H1 (cell line): ENCODE data around the gene PDE9A.

ENCODE experiments used
- CHD1 ChIP-seq: IDR thresholded peaks from 2 replicates; pipeline ENCODE4 v1.6.1; 2012; ENCODE audit warnings: low read depth, low read length, improper control_type of control experiment
- CTCF ChIP-seq, 3 experiments: IDR thresholded peaks; 1 replicate in 2 of 3; 2 replicates in 1 of 3; pipeline versions ENCODE4 v1.5.1 to v1.6.1; 2011; ENCODE audit warnings: low read length in 3 of 3, mild to moderate bottlenecking in 3 of 3, inconsistent platforms in 2 of 3, low read depth in 1 of 3, moderate library complexity in 1 of 3; ENCODE audit not compliant: insufficient read depth in 1 of 3; ENCODE audit errors: control extremely low read depth in 1 of 3
- EP300 ChIP-seq, 2 experiments: IDR thresholded peaks; 1 replicate in 1 of 2; 2 replicates in 1 of 2; pipeline ENCODE4 v1.6.1; 2011 to 2012; ENCODE audit warnings: low read depth in 2 of 2, low read length in 2 of 2, mild to moderate bottlenecking in 2 of 2, borderline replicate concordance in 1 of 2, inconsistent platforms in 1 of 2, moderate library complexity in 1 of 2
- GABPA ChIP-seq: IDR thresholded peaks from 2 replicates; pipeline ENCODE4 v1.6.1; 2011; ENCODE audit warnings: mild to moderate bottlenecking, low read length, moderate library complexity, borderline replicate concordance; ENCODE audit not compliant: insufficient read depth
- POLR2A ChIP-seq, 2 experiments: IDR thresholded peaks; 1 replicate in 1 of 2; 2 replicates in 1 of 2; pipeline ENCODE4 v1.6.1; 2011; ENCODE audit warnings: low read depth in 2 of 2, low read length in 2 of 2, mild to moderate bottlenecking in 2 of 2; ENCODE audit errors: control extremely low read depth in 1 of 2
- POLR2AphosphoS5 ChIP-seq: IDR thresholded peaks from 2 replicates; pipeline ENCODE4 v1.6.1; 2011; ENCODE audit warnings: low read depth, low read length
- SAP30 ChIP-seq: fragments of 300-600 bp; sonication (generic); IDR thresholded peaks from 2 replicates; pipeline ENCODE4 v1.7.1; 2012; ENCODE audit warnings: low read length, moderate library complexity, mild to moderate bottlenecking, inconsistent platforms; ENCODE audit not compliant: insufficient read depth, insufficient replicate concordance
- SRF ChIP-seq: IDR thresholded peaks from 2 replicates; pipeline ENCODE4 v1.6.1; 2011; ENCODE audit warnings: mild to moderate bottlenecking, low read depth, low read length, moderate library complexity
- TAF1 ChIP-seq: IDR thresholded peaks from 2 replicates; pipeline ENCODE4 v1.6.1; 2011; ENCODE audit warnings: mild to moderate bottlenecking, low read depth, low read length
- TF ChIP-seq, protein P1 (sequence below): IDR thresholded peaks from 2 replicates; pipeline ENCODE4 v1.6.1; 2011; ENCODE audit warnings: low read depth, mild to moderate bottlenecking, low read length; ENCODE audit not compliant: insufficient read depth

DNA sequence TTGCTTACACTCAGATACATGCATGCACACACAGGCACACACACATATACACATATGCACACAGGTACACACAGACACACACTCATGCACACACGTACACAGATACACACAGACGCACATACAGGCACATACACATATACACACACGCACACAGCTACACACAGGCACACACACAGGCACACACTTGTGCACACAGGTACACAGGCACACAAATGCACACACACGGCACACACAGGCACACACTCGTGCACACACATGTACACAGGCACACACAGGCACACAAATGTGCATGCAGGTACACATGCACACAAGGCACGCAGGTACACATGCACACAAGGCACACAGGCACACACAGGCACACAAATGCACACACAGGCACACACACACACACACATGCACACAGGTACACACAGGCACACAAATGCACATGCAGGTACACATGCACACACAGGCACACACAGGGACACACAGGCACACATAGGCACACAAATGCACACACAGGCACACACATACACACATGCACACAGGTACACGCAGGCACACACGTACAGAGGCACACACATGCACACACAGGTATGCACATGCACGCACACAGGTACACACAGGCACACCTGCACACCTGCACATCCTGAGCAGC, 115.9 kb downstream of the PDE9A start:
- TF ChIP-seq CTCF (IDR thresholded peaks at IDR 0.05; ENCODE audit: control extremely low read depth in 1 of 3, insufficient read depth in 1 of 3, low read depth in 1 of 3, low read length in 3 of 3) (no peak), GABPA (no peak), POLR2AphosphoS5 (no peak), SAP30 (no peak), CHD1 (no peak), SRF (no peak), POLR2A (IDR thresholded peaks at IDR 0.05; ENCODE audit: control extremely low read depth in 1 of 2, low read depth in 2 of 2, low read length in 2 of 2) (no peak), EP300 (IDR thresholded peaks at IDR 0.05; ENCODE audit: borderline replicate concordance in 1 of 2, low read depth in 2 of 2, low read length in 2 of 2) (no peak), TAF1 (no peak)
- TF ChIP-seq, protein P1, sequence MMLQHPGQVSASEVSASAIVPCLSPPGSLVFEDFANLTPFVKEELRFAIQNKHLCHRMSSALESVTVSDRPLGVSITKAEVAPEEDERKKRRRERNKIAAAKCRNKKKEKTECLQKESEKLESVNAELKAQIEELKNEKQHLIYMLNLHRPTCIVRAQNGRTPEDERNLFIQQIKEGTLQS = no peak
